ENCODE data around the gene FUT3. TPM values are rescaled to one million over a fixed set of nuclear protein-coding genes. Genes with fewer than 3 reads are reported as not detected.

The FUT3 gene
- total and polyA plus RNA-seq, 12 donors, result 0.14 to 0.20 (median 0.16) TPM; not detected in 8

GRCh38 chr19:5818594-5818993, 32.7 kb downstream of the FUT3 start:
- no peaks in the 10 kb centered on the region for H3K4me1 ChIP-seq (replicated peaks in 1 of 2)
- intact Hi-C loops (cut with DNase I), result no loop called here
- no peaks in the 10 kb centered on the region for H3K36me3 ChIP-seq (replicated peaks in 1 of 2)
- H3K27ac ChIP-seq, result no peak overlapping the region
- H3K27me3 ChIP-seq, result no peaks in the 10 kb centered on the region
- TF ChIP-seq POLR2A (IDR thresholded peaks at IDR 0.05) (no peak), CTCF (IDR thresholded peaks at IDR 0.05) (no peak)
- H3K9me3 ChIP-seq (replicated peaks in 1 of 3), result no peaks in the 10 kb centered on the region
- DNase-seq, result no peak
- no peak overlapping the region for H3K4me3 ChIP-seq
- WGBS, 4 donors, result 82 to 85% (median 84%) methylated on average over 4 to 10 of the region's 10 CpGs; no CpG with 5 or more reads in 1 of the 4 donors

- intact Hi-C loops (cut with DNase I), result no loop called here
- TF ChIP-seq CTCF (IDR thresholded peaks at IDR 0.05) (no peak), POLR2A (IDR thresholded peaks at IDR 0.05) (no peak)
These were observed 34.0 kb downstream of the FUT3 start for GRCh38 chr19:5817218-5817617.

GRCh38 chr19:5814852-5815246, 36.4 kb downstream of the FUT3 start:
- TF ChIP-seq CTCF (IDR thresholded peaks at IDR 0.05), result no peak
- TF ChIP-seq POLR2A (IDR thresholded peaks at IDR 0.05), result no peak
- DNase-seq, result no peak
- no peak overlapping the region for H3K4me3 ChIP-seq
- H3K4me1 ChIP-seq (replicated peaks in 1 of 2), result no peaks in the 10 kb centered on the region
- WGBS, 4 donors, result 71 to 82% (median 73%) methylated on average over 2 to 11 of the region's 11 CpGs
- intact Hi-C loops (cut with DNase I), result no loop called here
- no peaks in the 10 kb centered on the region for H3K27me3 ChIP-seq
- no peaks in the 10 kb centered on the region for H3K36me3 ChIP-seq (replicated peaks in 1 of 2)
- no peak overlapping the region for H3K27ac ChIP-seq
- H3K9me3 ChIP-seq (replicated peaks in 1 of 3), result no peaks in the 10 kb centered on the region

More at GRCh38 chr19:5817218-5817617, 34.0 kb downstream of the FUT3 start:
- 88 to 96% (median 89%) methylated on average over 2 of the region's 2 CpGs for WGBS, 4 donors
- Histone ChIP-seq H3K9me3 (replicated peaks in 1 of 3) (no peaks in the 10 kb centered on the region), H3K27me3 (no peaks in the 10 kb centered on the region), H3K4me3 (no peak overlapping the region), H3K36me3 (replicated peaks in 1 of 2) (no peaks in the 10 kb centered on the region), H3K4me1 (replicated peaks in 1 of 2) (no peaks in the 10 kb centered on the region), H3K27ac (no peak overlapping the region)
- DNase-seq, result no peak

- Histone ChIP-seq H3K36me3 (replicated peaks in 1 of 2) (no peaks in the 10 kb centered on the region), H3K4me3 (no peak overlapping the region), H3K27ac (no peak overlapping the region), H3K27me3 (no peaks in the 10 kb centered on the region), H3K9me3 (replicated peaks in 1 of 3) (no peaks in the 10 kb centered on the region), H3K4me1 (replicated peaks in 1 of 2) (no peaks in the 10 kb centered on the region)
- intact Hi-C loops (cut with DNase I), result no loop called here
- TF ChIP-seq CTCF (IDR thresholded peaks at IDR 0.05) (no peak), POLR2A (IDR thresholded peaks at IDR 0.05) (no peak)
- no peak for DNase-seq
- WGBS, 4 donors, result 77 to 86% (median 83%) methylated on average over 9 of the region's 9 CpGs
These were observed 37.0 kb downstream of the FUT3 start for GRCh38 chr19:5814123-5814851.

Data from adrenal gland (tissue), 12 donors.